Stomach smooth muscle (tissue), 2 donors: ENCODE measurements around the gene CYB5D1.

Source experiments
- H3K27ac ChIP-seq: one replicate; pipeline ENCODE4 v1.7.0; 2013; ENCODE audit warnings: mild to moderate bottlenecking, low read length, inconsistent platforms
- H3K27me3 ChIP-seq, 2 donors: one replicate each; pipeline ENCODE4 v1.7.0; 2013; ENCODE audit warnings: low read length in 2 of 2; ENCODE audit not compliant: insufficient read depth in 2 of 2, control insufficient read depth in 1 of 2
- H3K36me3 ChIP-seq, 2 donors: one replicate each; pipeline ENCODE4 v1.7.0; 2013; ENCODE audit warnings: low read length in 2 of 2; ENCODE audit not compliant: control insufficient read depth in 2 of 2, insufficient read depth in 2 of 2
- H3K4me1 ChIP-seq: one replicate; pipeline ENCODE4 v1.7.0; 2013; ENCODE audit warnings: low read length; ENCODE audit not compliant: control insufficient read depth, insufficient read depth
- H3K4me3 ChIP-seq, 2 donors: one replicate each; pipeline ENCODE4 v1.7.0; 2013; ENCODE audit warnings: low read length in 2 of 2
- H3K9ac ChIP-seq, 2 donors: one replicate each; pipeline ENCODE4 v1.7.0; 2013; ENCODE audit warnings: low read length in 2 of 2, mild to moderate bottlenecking in 1 of 2
- H3K9me3 ChIP-seq, 2 donors: one replicate each; pipeline ENCODE4 v1.7.0; 2013; ENCODE audit warnings: low read length in 2 of 2; ENCODE audit not compliant: control insufficient read depth in 2 of 2
- donor health status: healthy.
- donor health status: Pancreatic carcinoma.

The CYB5D1 gene

GRCh38 chr17:7893187-7893880, 35.5 kb downstream of the CYB5D1 start:
- Histone ChIP-seq H3K27me3 (no peaks in the 10 kb centered on the region), H3K9ac (no peak overlapping the region), H3K4me1 (peaks cover 19% of the 10 kb centered on the region), H3K36me3 (peaks cover 31 to 47% of the 10 kb centered on the region in 2 donors), H3K27ac (no peak overlapping the region), H3K9me3 (no peaks in the 10 kb centered on the region), H3K4me3 (no peak overlapping the region)

GRCh38 chr17:7894226-7894625, 36.4 kb downstream of the CYB5D1 start:
- Histone ChIP-seq H3K36me3 (peaks cover 38 to 55% of the 10 kb centered on the region in 2 donors), H3K4me3 (no peak overlapping the region), H3K9ac (no peak overlapping the region)

GRCh38 chr17:7894866-7895265, 37.1 kb downstream of the CYB5D1 start:
- H3K27ac ChIP-seq = no peak overlapping the region
- H3K9me3 ChIP-seq = no peaks in the 10 kb centered on the region
- H3K4me1 ChIP-seq = peaks cover 4% of the 10 kb centered on the region
- peaks cover 45 to 62% of the 10 kb centered on the region in 2 donors for H3K36me3 ChIP-seq
- no peak overlapping the region for H3K4me3 ChIP-seq
- no peaks in the 10 kb centered on the region for H3K27me3 ChIP-seq
- H3K9ac ChIP-seq = no peak overlapping the region

More at GRCh38 chr17:7894226-7894625, 36.4 kb downstream of the CYB5D1 start:
- no peak overlapping the region for H3K27ac ChIP-seq
- peaks cover 10% of the 10 kb centered on the region for H3K4me1 ChIP-seq
- H3K27me3 ChIP-seq = no peaks in the 10 kb centered on the region
- no peaks in the 10 kb centered on the region for H3K9me3 ChIP-seq

- no peak overlapping the region for H3K9ac ChIP-seq
- H3K4me1 ChIP-seq = no peaks in the 10 kb centered on the region
- no peak overlapping the region for H3K27ac ChIP-seq
- peaks cover 49 to 67% of the 10 kb centered on the region in 2 donors for H3K36me3 ChIP-seq
- no peaks in the 10 kb centered on the region for H3K9me3 ChIP-seq
- no peak overlapping the region for H3K4me3 ChIP-seq
- H3K27me3 ChIP-seq = no peaks in the 10 kb centered on the region
Measured at GRCh38 chr17:7897090-7897489, 39.3 kb downstream of the CYB5D1 start.

GRCh38 chr17:7897773-7898172, 40.0 kb downstream of the CYB5D1 start:
- Histone ChIP-seq H3K27ac (no peak overlapping the region), H3K36me3 (peaks cover 52 to 71% of the 10 kb centered on the region in 2 donors), H3K9ac (no peak overlapping the region)

GRCh38 chr17:7903154-7904103, 45.6 kb downstream of the CYB5D1 start:
- H3K9ac ChIP-seq = no peak overlapping the region
- H3K36me3 ChIP-seq = peaks cover 70 to 83% of the 10 kb centered on the region in 2 donors
- H3K27ac ChIP-seq = no peak overlapping the region

More at GRCh38 chr17:7897773-7898172, 40.0 kb downstream of the CYB5D1 start:
- H3K27me3 ChIP-seq = no peaks in the 10 kb centered on the region
- no peaks in the 10 kb centered on the region for H3K4me1 ChIP-seq
- H3K9me3 ChIP-seq = no peaks in the 10 kb centered on the region
- H3K4me3 ChIP-seq = no peak overlapping the region

GRCh38 chr17:7909089-7909488, 51.3 kb downstream of the CYB5D1 start:
- no peaks in the 10 kb centered on the region for H3K4me1 ChIP-seq
- no peak overlapping the region for H3K9ac ChIP-seq
- no peak overlapping the region for H3K27ac ChIP-seq
- H3K4me3 ChIP-seq = no peak overlapping the region
- H3K27me3 ChIP-seq = no peaks in the 10 kb centered on the region
- no peaks in the 10 kb centered on the region for H3K9me3 ChIP-seq
- H3K36me3 ChIP-seq = peaks cover 47 to 57% of the 10 kb centered on the region in 2 donors

More at GRCh38 chr17:7903154-7904103, 45.6 kb downstream of the CYB5D1 start:
- no peaks in the 10 kb centered on the region for H3K4me1 ChIP-seq
- H3K9me3 ChIP-seq = no peaks in the 10 kb centered on the region
- H3K4me3 ChIP-seq = no peak overlapping the region
- no peaks in the 10 kb centered on the region for H3K27me3 ChIP-seq

GRCh38 chr17:7910281-7910680, 52.5 kb downstream of the CYB5D1 start:
- peaks cover 35 to 47% of the 10 kb centered on the region in 2 donors for H3K36me3 ChIP-seq

GRCh38 chr17:7910711-7911110, 52.9 kb downstream of the CYB5D1 start:
- H3K27ac ChIP-seq = no peak overlapping the region
- peaks cover 10% of the 10 kb centered on the region for H3K4me1 ChIP-seq
- H3K4me3 ChIP-seq = no peak overlapping the region
- no peak overlapping the region for H3K9ac ChIP-seq
- no peaks in the 10 kb centered on the region for H3K27me3 ChIP-seq
- no peaks in the 10 kb centered on the region for H3K9me3 ChIP-seq
- peaks cover 31 to 43% of the 10 kb centered on the region in 2 donors for H3K36me3 ChIP-seq

More at GRCh38 chr17:7910281-7910680, 52.5 kb downstream of the CYB5D1 start:
- Histone ChIP-seq H3K27ac (no peak overlapping the region), H3K4me1 (peaks cover 7% of the 10 kb centered on the region), H3K27me3 (no peaks in the 10 kb centered on the region), H3K9me3 (no peaks in the 10 kb centered on the region), H3K9ac (no peak overlapping the region), H3K4me3 (no peak overlapping the region)

- Histone ChIP-seq H3K27me3 (no peaks in the 10 kb centered on the region), H3K9me3 (no peaks in the 10 kb centered on the region), H3K9ac (no peak overlapping the region), H3K4me3 (no peak overlapping the region), H3K27ac (no peak overlapping the region), H3K4me1 (peaks cover 13% of the 10 kb centered on the region), H3K36me3 (peaks cover 30 to 39% of the 10 kb centered on the region in 2 donors)
Measured at GRCh38 chr17:7911116-7911515, 53.3 kb downstream of the CYB5D1 start.
